Activated naive CD4-positive, alpha-beta T cell treated with anti-CD3 and anti-CD28 coated beads, Interleukin-2, amount 50 U/mL, for 16 hours (primary cell): ENCODE measurements around the gene OXT.

Experiments
- DNase-seq: peaks from one replicate; pipeline ENCODE4 v3.0.0-alpha.2; 2020

Gene OXT

DNA sequence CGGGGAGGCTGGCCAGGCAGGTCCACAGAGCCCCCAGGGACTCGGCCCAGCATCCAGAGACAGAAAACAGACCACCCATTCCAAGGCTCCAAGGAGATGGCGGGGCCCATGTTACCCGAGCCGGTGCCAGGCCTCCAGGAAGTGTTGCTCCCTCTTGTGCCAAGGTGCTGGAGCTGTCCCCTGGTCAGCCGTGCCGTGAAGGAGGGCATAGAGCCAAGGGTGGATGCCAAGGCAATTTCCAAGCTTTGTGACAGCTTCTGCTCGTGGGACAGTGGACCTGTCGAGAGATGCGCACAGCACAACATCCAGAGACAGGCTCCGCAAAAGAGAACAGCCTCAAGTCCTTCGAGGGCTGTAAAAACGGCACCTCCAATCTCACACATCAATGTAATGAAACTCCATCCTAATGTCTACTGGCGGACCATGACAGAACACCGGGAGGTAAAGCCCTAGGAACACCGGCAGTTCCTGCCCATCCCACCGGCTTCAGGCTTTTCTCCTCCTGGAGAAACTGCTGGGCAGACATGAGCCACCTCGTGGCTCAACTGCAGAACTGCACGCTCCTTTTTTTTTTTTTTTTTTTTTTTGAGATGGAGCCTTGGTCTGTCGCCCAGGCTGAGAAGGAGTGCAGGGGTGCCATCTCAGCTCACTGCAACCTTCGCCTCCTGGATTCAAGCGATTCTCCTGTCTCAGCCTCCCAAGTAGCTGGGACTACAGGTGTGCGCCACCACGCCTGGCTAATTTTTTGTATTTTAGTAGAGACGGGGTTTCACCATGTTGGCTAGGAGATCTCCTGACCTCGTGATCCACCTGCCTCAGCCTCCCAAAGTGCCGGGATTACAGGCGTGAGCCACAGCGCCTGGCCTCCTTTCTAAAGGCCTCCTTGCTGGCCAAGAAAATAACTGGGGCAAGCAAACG, 44.0 kb downstream of the OXT start:
- DNase-seq, result no peak

- DNase-seq, result no peak
Observed at GRCh38 chr20:3116341-3116740, 44.9 kb downstream of the OXT start.

- peak; percentile 61 for DNase-seq
Observed at GRCh38 chr20:3117839-3118379, 46.5 kb downstream of the OXT start.

GRCh38 chr20:3119044-3119443, 47.6 kb downstream of the OXT start:
- no peak for DNase-seq

- no peak for DNase-seq
Observed at GRCh38 chr20:3121271-3121911, 50.0 kb downstream of the OXT start.
